Stimulated activated CD8-positive, alpha-beta memory T cell treated with anti-CD3 and anti-CD28 coated beads, Interleukin-4, amount 100 ng/mL, for 1 hour (primary cell): ENCODE data around the gene GNAZ.

ENCODE experiments used
- DNase-seq, 2 donors: peaks; one replicate each; pipeline ENCODE4 v3.0.0-alpha.2; 2020; ENCODE audit warnings: low read depth in 2 of 2, low spot score in 1 of 2

Gene GNAZ

GRCh38 chr22:23064381-23065068, 5.8 kb upstream of the GNAZ start:
- DNase-seq, result no peak

GRCh38 chr22:23065069-23065451, 5.3 kb upstream of the GNAZ start:
- DNase-seq, result no peak

GRCh38 chr22:23065495-23066122, 4.7 kb upstream of the GNAZ start:
- DNase-seq, result no peak

- no peak for DNase-seq
Measured at GRCh38 chr22:23066200-23067022, 3.9 kb upstream of the GNAZ start.

GRCh38 chr22:23067023-23067650, 3.2 kb upstream of the GNAZ start:
- no peak for DNase-seq

- DNase-seq, result no peak
Measured at GRCh38 chr22:23067691-23068090, 2.6 kb upstream of the GNAZ start.

GRCh38 chr22:23068096-23068831, 2.1 kb upstream of the GNAZ start:
- DNase-seq, result no peak

GRCh38 chr22:23068832-23069385, 1.4 kb upstream of the GNAZ start:
- DNase-seq, result no peak

GRCh38 chr22:23069502-23070357, 589 bp upstream of the GNAZ start:
- DNase-seq, result peak; percentile 56 to 72

GRCh38 chr22:23071230-23072076, 1.1 kb downstream of the GNAZ start:
- DNase-seq, result no peak

- no peak for DNase-seq
Measured at GRCh38 chr22:23072077-23072910, 2.0 kb downstream of the GNAZ start.

GRCh38 chr22:23072911-23073491, 2.7 kb downstream of the GNAZ start:
- no peak for DNase-seq

GRCh38 chr22:23073526-23074229, 3.4 kb downstream of the GNAZ start:
- no peak for DNase-seq

- no peak for DNase-seq
Measured at GRCh38 chr22:23074451-23074850, 4.1 kb downstream of the GNAZ start.

GRCh38 chr22:23075050-23075449, 4.7 kb downstream of the GNAZ start:
- no peak for DNase-seq

- DNase-seq, result no peak
Measured at GRCh38 chr22:23075525-23076216, 5.4 kb downstream of the GNAZ start.
